Vagina (tissue), 2 donors: ENCODE results near the gene CACHD1. TPM values are rescaled to one million over a fixed set of nuclear protein-coding genes. Genes with fewer than 3 reads are reported as not detected.

Source experiments
- DNase-seq, 2 donors: peaks; one replicate each; pipeline ENCODE4 v3.0.0-alpha.2; 2017; ENCODE audit errors: extremely low spot score in 2 of 2
- H3K27ac ChIP-seq: fragments of 200-600 bp; sonication (generic); one replicate; pipeline ENCODE4 v1.5.1; 2019
- H3K27me3 ChIP-seq: fragments of 200-600 bp; sonication (generic); one replicate; pipeline ENCODE4 v1.5.1; 2019
- H3K36me3 ChIP-seq, 2 donors: fragments of 200-600 bp; sonication (generic); one replicate each; pipeline ENCODE4 v1.5.1; 2017 to 2019
- H3K4me1 ChIP-seq: fragments of 200-600 bp; sonication (generic); one replicate; pipeline ENCODE4 v1.5.1; 2019
- H3K4me3 ChIP-seq, 2 donors: fragments of 200-600 bp; sonication (generic); 1 replicate in 1 of 2; 2 replicates in 1 of 2; pipeline ENCODE4 v1.5.1; 2016 to 2019
- H3K9me3 ChIP-seq: fragments of 200-600 bp; sonication (generic); one replicate; pipeline ENCODE4 v1.5.1; 2019
- CTCF ChIP-seq, 3 experiments: fragments of 450-650 bp in 2 of 3; fragments of 200-600 bp in 1 of 3; sonication (generic) in 1 of 3; IDR thresholded peaks; one replicate each; pipeline ENCODE4 v1.5.1; 2017 to 2019; ENCODE audit warnings: antibody characterized with exemption in 3 of 3, mild to moderate bottlenecking in 2 of 3, moderate library complexity in 2 of 3
- POLR2A ChIP-seq, 2 donors: fragments of 450-650 bp; IDR thresholded peaks; one replicate each; pipeline ENCODE4 v1.6.1; 2017; ENCODE audit warnings: antibody characterized with exemption in 2 of 2, mild to moderate bottlenecking in 2 of 2, moderate library complexity in 2 of 2
- POLR2AphosphoS5 ChIP-seq, 2 donors: sonication (generic); formaldehyde crosslinking; IDR thresholded peaks; one replicate each; pipeline ENCODE4 v1.9.0; 2017; ENCODE audit warnings: antibody characterized with exemption in 2 of 2, mild to moderate bottlenecking in 2 of 2, low read depth in 1 of 2; ENCODE audit not compliant: insufficient read depth in 1 of 2
- intact Hi-C: fragments of 100-400 bp; cut with DNase I; formaldehyde crosslinking; loops from one replicate; pipeline ENCODE4 v1.15.1; 2023
- total RNA-seq: library from RNA; depleted of rRNA; stranded (reverse); fragments of >200 nt; gene quantifications from one replicate; pipeline ENCODE4 v1.2.3, GENCODE V29; 2016

Gene CACHD1
- total RNA-seq, 1 donor from 2014 or later, result 27.7 TPM

GRCh38 chr1:64497088-64497883, 27.4 kb downstream of the CACHD1 start:
- no peaks in the 10 kb centered on the region for H3K27me3 ChIP-seq
- no peaks in the 10 kb centered on the region for H3K36me3 ChIP-seq
- no peak for DNase-seq
- intact Hi-C loops, result no loop called here
- no peak overlapping the region for H3K4me3 ChIP-seq
- no peak for TF ChIP-seq POLR2AphosphoS5 (IDR thresholded peaks at IDR 0.05; ENCODE audit: insufficient read depth in 1 of 2, low read depth in 1 of 2)
- no peak for TF ChIP-seq POLR2A (IDR thresholded peaks at IDR 0.05)
- TF ChIP-seq CTCF (IDR thresholded peaks at IDR 0.05), result no peak
- H3K27ac ChIP-seq, result peak overlapping the region; percentile 30
- H3K9me3 ChIP-seq, result no peaks in the 10 kb centered on the region
- H3K4me1 ChIP-seq, result peaks cover 37% of the 10 kb centered on the region

- H3K4me1 ChIP-seq, result peaks cover 48% of the 10 kb centered on the region
- no peaks in the 10 kb centered on the region for H3K27me3 ChIP-seq
- intact Hi-C loops, result no loop called here
- H3K27ac ChIP-seq, result no peak overlapping the region
- H3K4me3 ChIP-seq, result no peak overlapping the region
- TF ChIP-seq POLR2AphosphoS5 (IDR thresholded peaks at IDR 0.05; ENCODE audit: insufficient read depth in 1 of 2, low read depth in 1 of 2), result no peak
- no peak for TF ChIP-seq POLR2A (IDR thresholded peaks at IDR 0.05)
- TF ChIP-seq CTCF (IDR thresholded peaks at IDR 0.05), result no peak
- no peak for DNase-seq
- no peaks in the 10 kb centered on the region for H3K36me3 ChIP-seq
- no peaks in the 10 kb centered on the region for H3K9me3 ChIP-seq
These were observed 28.4 kb downstream of the CACHD1 start for GRCh38 chr1:64498325-64498724.

GRCh38 chr1:64499011-64499410, 29.1 kb downstream of the CACHD1 start:
- H3K36me3 ChIP-seq, result no peaks in the 10 kb centered on the region
- H3K9me3 ChIP-seq, result no peaks in the 10 kb centered on the region
- no peak for TF ChIP-seq POLR2A (IDR thresholded peaks at IDR 0.05)
- TF ChIP-seq POLR2AphosphoS5 (IDR thresholded peaks at IDR 0.05; ENCODE audit: insufficient read depth in 1 of 2, low read depth in 1 of 2), result no peak
- no peak for TF ChIP-seq CTCF (IDR thresholded peaks at IDR 0.05)
- H3K4me1 ChIP-seq, result peaks cover 55% of the 10 kb centered on the region
- H3K27me3 ChIP-seq, result no peaks in the 10 kb centered on the region
- no peak overlapping the region for H3K4me3 ChIP-seq
- no peak overlapping the region for H3K27ac ChIP-seq
- no peak for DNase-seq
- intact Hi-C loops, result no loop called here

- Histone ChIP-seq H3K36me3 (no peaks in the 10 kb centered on the region), H3K27me3 (no peaks in the 10 kb centered on the region), H3K9me3 (no peaks in the 10 kb centered on the region), H3K4me1 (peaks cover 62% of the 10 kb centered on the region), H3K27ac (no peak overlapping the region), H3K4me3 (no peak overlapping the region)
- TF ChIP-seq POLR2AphosphoS5 (IDR thresholded peaks at IDR 0.05; ENCODE audit: insufficient read depth in 1 of 2, low read depth in 1 of 2), result no peak
- TF ChIP-seq POLR2A (IDR thresholded peaks at IDR 0.05), result no peak
- no peak for TF ChIP-seq CTCF (IDR thresholded peaks at IDR 0.05)
- no peak for DNase-seq
- intact Hi-C loops, result no loop called here
These were observed 30.0 kb downstream of the CACHD1 start for GRCh38 chr1:64499966-64500365.

- intact Hi-C loops, result no loop called here
- Histone ChIP-seq H3K36me3 (no peaks in the 10 kb centered on the region), H3K4me3 (no peak overlapping the region), H3K27me3 (no peaks in the 10 kb centered on the region), H3K4me1 (peaks cover 54% of the 10 kb centered on the region), H3K27ac (no peak overlapping the region), H3K9me3 (no peaks in the 10 kb centered on the region)
- DNase-seq, result no peak
- TF ChIP-seq POLR2A (IDR thresholded peaks at IDR 0.05), result no peak
- no peak for TF ChIP-seq CTCF (IDR thresholded peaks at IDR 0.05)
- no peak for TF ChIP-seq POLR2AphosphoS5 (IDR thresholded peaks at IDR 0.05; ENCODE audit: insufficient read depth in 1 of 2, low read depth in 1 of 2)
These were observed 32.2 kb downstream of the CACHD1 start for GRCh38 chr1:64502083-64502482.
